OCI-M1 (cell line): ENCODE data around the gene FARS2.
"Not testable (repeated sequence)": the region's sequence is repeated elsewhere in the genome, so short reads cannot be mapped to it uniquely, and the experiment has no call there.

Experiments used
- DNase-seq: peaks from one replicate; lab custom pipeline; 2025; lab: John Stamatoyannopoulos, UW

FARS2 gene

GRCh38 chr6:5634525-5634924 is 373.2 kb downstream of the FARS2 start:
- no peak for DNase-seq

GRCh38 chr6:5636210-5637030 is 375.1 kb downstream of the FARS2 start:
- DNase-seq, result no peak

- DNase-seq, result no peak
These were observed 376.4 kb downstream of the FARS2 start for GRCh38 chr6:5637714-5638113.

GRCh38 chr6:5638666-5639065 is 377.4 kb downstream of the FARS2 start:
- no peak for DNase-seq

- no peak for DNase-seq
These were observed 377.9 kb downstream of the FARS2 start for GRCh38 chr6:5639193-5639592.

- DNase-seq, result no peak
These were observed 379.3 kb downstream of the FARS2 start for GRCh38 chr6:5640614-5641013.

- DNase-seq, result no peak
These were observed 383.3 kb downstream of the FARS2 start for GRCh38 chr6:5644523-5645185.

GRCh38 chr6:5645328-5646290 is 384.3 kb downstream of the FARS2 start:
- peak; percentile 80 for DNase-seq

GRCh38 chr6:5652406-5653137 is 391.3 kb downstream of the FARS2 start:
- DNase-seq, result no peak

GRCh38 chr6:5653801-5654200 is 392.5 kb downstream of the FARS2 start:
- no peak for DNase-seq

- no peak for DNase-seq
These were observed 394.9 kb downstream of the FARS2 start for GRCh38 chr6:5656226-5656625.

GRCh38 chr6:5656695-5657094 is 395.4 kb downstream of the FARS2 start:
- not testable (repeated sequence) for DNase-seq

GRCh38 chr6:5657684-5658430 is 396.5 kb downstream of the FARS2 start:
- DNase-seq, result no peak

- no peak for DNase-seq
These were observed 398.2 kb downstream of the FARS2 start for GRCh38 chr6:5659467-5659866.

GRCh38 chr6:5660772-5661171 is 399.5 kb downstream of the FARS2 start:
- DNase-seq, result no peak

- DNase-seq, result no peak
These were observed 401.5 kb downstream of the FARS2 start for GRCh38 chr6:5662797-5663196.

GRCh38 chr6:5663259-5663658 is 401.9 kb downstream of the FARS2 start:
- DNase-seq, result no peak

GRCh38 chr6:5663739-5664138 is 402.4 kb downstream of the FARS2 start:
- no peak for DNase-seq

GRCh38 chr6:5664149-5664548 is 402.8 kb downstream of the FARS2 start:
- no peak for DNase-seq

GRCh38 chr6:5665173-5665572 is 403.9 kb downstream of the FARS2 start:
- no peak for DNase-seq

- no peak for DNase-seq
These were observed 404.4 kb downstream of the FARS2 start for GRCh38 chr6:5665667-5666066.
